Measurements from ENCODE around the gene UNC5A. TPM values are rescaled to one million over a fixed set of nuclear protein-coding genes. Genes with fewer than 3 reads are reported as not detected.

The UNC5A gene
- total RNA-seq, 1 experiment from 2014 or later, result 0.13 TPM

GRCh38 chr5:176906126-176906525, 95.8 kb downstream of the UNC5A start:
- no TSS peak for BruUV-seq (replicated peaks)
- in situ Hi-C loops (cut with HindIII; ENCODE audit: low pct_unique_long_range_greater_than_20kb, low sequenced_read_pairs) (no loop called here), intact Hi-C loops (cut with micrococcal nuclease; ENCODE audit: unreplicated experiment) (no loop called here)
- no peaks in the 10 kb centered on the region for H3K27me3 ChIP-seq (ENCODE audit: control insufficient read depth, insufficient read depth, low read length)
- peaks cover 38% of the 10 kb centered on the region for H3K36me3 ChIP-seq (ENCODE audit: control insufficient read depth, insufficient read depth, low read length)
- ChIA-PET POLR2A (no interaction called here), CTCF (no interaction called here)
- no peak overlapping the region for H3K4me3 ChIP-seq (ENCODE audit: low read depth in 2 of 2, low read length in 2 of 2)
- no peaks in the 10 kb centered on the region for H3K4me1 ChIP-seq (ENCODE audit: control insufficient read depth, insufficient read depth, low read length)
- H3K9me3 ChIP-seq (ENCODE audit: control insufficient read depth, insufficient read depth, low read depth, low read length), result no peaks in the 10 kb centered on the region
- TF ChIP-seq REST (IDR thresholded peaks at IDR 0.05; ENCODE audit: insufficient read depth in 1 of 2, low read depth in 2 of 2, low read length in 1 of 2) (no peak), POLR2AphosphoS5 (IDR thresholded peaks at IDR 0.05; ENCODE audit: low read depth, low read length) (no peak), CTCF (IDR thresholded peaks at IDR 0.05) (no peak), SIN3A (IDR thresholded peaks at IDR 0.05; ENCODE audit: borderline replicate concordance, insufficient read depth, low read depth, low read length) (no peak), TCF7L2 (IDR thresholded peaks at IDR 0.05; ENCODE audit: low read depth, low read length) (no peak)
- no peak for ATAC-seq
- DNase-seq (ENCODE audit: low read depth, low spot score), result no peak
- H3K27ac ChIP-seq (ENCODE audit: low read length), result no peak overlapping the region

- TF ChIP-seq POLR2AphosphoS5 (IDR thresholded peaks at IDR 0.05; ENCODE audit: low read depth, low read length) (no peak), TCF7L2 (IDR thresholded peaks at IDR 0.05; ENCODE audit: low read depth, low read length) (no peak), SIN3A (IDR thresholded peaks at IDR 0.05; ENCODE audit: borderline replicate concordance, insufficient read depth, low read depth, low read length) (no peak), REST (IDR thresholded peaks at IDR 0.05; ENCODE audit: insufficient read depth in 1 of 2, low read depth in 2 of 2, low read length in 1 of 2) (no peak), CTCF (IDR thresholded peaks at IDR 0.05) (no peak)
- Histone ChIP-seq H3K4me1 (ENCODE audit: control insufficient read depth, insufficient read depth, low read length) (no peaks in the 10 kb centered on the region), H3K27ac (ENCODE audit: low read length) (no peak overlapping the region), H3K27me3 (ENCODE audit: control insufficient read depth, insufficient read depth, low read length) (no peaks in the 10 kb centered on the region), H3K9me3 (ENCODE audit: control insufficient read depth, insufficient read depth, low read depth, low read length) (no peaks in the 10 kb centered on the region), H3K4me3 (ENCODE audit: low read depth in 2 of 2, low read length in 2 of 2) (no peak overlapping the region), H3K36me3 (ENCODE audit: control insufficient read depth, insufficient read depth, low read length) (peaks cover 41% of the 10 kb centered on the region)
- ChIA-PET CTCF (no interaction called here), POLR2A (no interaction called here)
- ATAC-seq (no peak), DNase-seq (ENCODE audit: low read depth, low spot score) (no peak)
- BruUV-seq (replicated peaks), result no TSS peak
- in situ Hi-C loops (cut with HindIII; ENCODE audit: low pct_unique_long_range_greater_than_20kb, low sequenced_read_pairs), result no loop called here
- intact Hi-C loops (cut with micrococcal nuclease; ENCODE audit: unreplicated experiment), result no loop called here
These were observed 96.4 kb downstream of the UNC5A start for GRCh38 chr5:176906796-176907195.
